ENCODE measurements around the gene CACHD1. TPM values are rescaled to one million over a fixed set of nuclear protein-coding genes. Genes with fewer than 3 reads are reported as not detected.

The CACHD1 gene
- total and polyA plus RNA-seq, 8 donors, result 2.9 to 7.1 (median 5.2) TPM

DNA sequence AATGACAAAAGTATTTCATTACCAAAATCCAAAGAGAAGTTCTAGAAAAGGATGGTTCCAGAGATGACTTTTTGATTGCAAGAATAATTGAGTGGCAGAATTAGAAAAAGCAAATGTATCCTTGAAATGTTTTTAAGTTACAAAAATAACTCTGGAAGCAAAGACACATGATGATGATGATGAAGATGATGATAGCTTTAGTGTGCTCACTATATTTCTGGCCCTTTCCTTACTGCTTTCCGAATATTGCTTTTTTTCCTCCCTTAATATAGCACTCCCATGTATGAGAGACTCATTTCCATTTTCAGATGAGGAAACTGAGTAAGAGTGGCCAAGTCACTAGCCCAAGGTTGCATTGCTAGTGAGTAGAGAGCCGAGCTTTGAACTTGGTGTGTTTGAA lies 54.7 kb downstream of the CACHD1 start:
- no peak for TF ChIP-seq CTCF (IDR thresholded peaks at IDR 0.05)
- 81 to 83% methylated on average over 2 of the region's 2 CpGs for WGBS, 2 donors
- no peak overlapping the region for H3K4me3 ChIP-seq
- H3K36me3 ChIP-seq, result no peaks in the 10 kb centered on the region
- peaks cover 5 to 6% (median 6%) of the 10 kb centered on the region in 3 donors for H3K4me1 ChIP-seq
- H3K9me3 ChIP-seq, result no peaks in the 10 kb centered on the region
- FAIRE-seq (no peak), DNase-seq (no peak), ATAC-seq (no peak)
- intact Hi-C loops (cut with DNase I), result loop anchor here in 1 of 3 donors (10.0 kb wide), 1 partner anchor 50 kb away; the partner anchor contains the start of gene CACHD1
- H3K27ac ChIP-seq, result no peak overlapping the region
- no peaks in the 10 kb centered on the region for H3K27me3 ChIP-seq

DNA sequence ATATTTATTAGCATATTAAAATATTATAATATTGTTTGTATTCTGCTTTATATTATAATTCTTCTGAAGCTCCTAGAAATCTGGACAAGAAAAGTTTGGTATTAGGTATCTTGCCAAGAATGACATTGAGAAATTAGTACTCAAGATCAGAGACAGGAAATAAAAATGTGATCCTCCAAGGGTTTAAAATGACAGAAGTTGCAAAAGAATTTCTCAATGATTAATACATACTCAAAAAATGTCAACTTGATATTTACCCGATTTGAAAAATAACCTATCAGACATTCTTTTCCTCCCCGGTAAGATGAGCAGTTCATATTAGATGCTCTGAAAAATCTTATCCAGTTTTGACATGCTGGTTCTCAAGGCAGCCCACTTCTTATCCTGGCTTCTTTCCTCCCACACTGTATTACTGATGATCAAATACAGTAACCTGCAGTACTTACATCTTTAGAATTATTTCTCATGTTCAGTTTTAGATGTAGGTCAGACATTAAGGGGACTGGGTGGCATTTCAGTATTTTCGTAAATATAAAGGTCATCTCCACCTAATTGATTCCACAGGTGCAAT lies 55.3 kb downstream of the CACHD1 start:
- no peaks in the 10 kb centered on the region for H3K9me3 ChIP-seq
- 69 to 75% methylated on average over 3 of the region's 3 CpGs for WGBS, 2 donors
- no peak for FAIRE-seq

GRCh38 chr1:64526312-64526711 lies 56.4 kb downstream of the CACHD1 start:
- 74 to 76% methylated on average over 3 of the region's 3 CpGs for WGBS, 2 donors
- no peak overlapping the region for H3K4me3 ChIP-seq
- H3K27me3 ChIP-seq, result no peaks in the 10 kb centered on the region
- FAIRE-seq (no peak), DNase-seq (no peak), ATAC-seq (no peak)
- no peaks in the 10 kb centered on the region for H3K9me3 ChIP-seq
- TF ChIP-seq CTCF (IDR thresholded peaks at IDR 0.05), result no peak
- intact Hi-C loops (cut with DNase I), result loop anchor here in 1 of 3 donors (10.0 kb wide), 1 partner anchor 52 kb away; the partner anchor contains the start of gene CACHD1
- no peaks in the 10 kb centered on the region for H3K4me1 ChIP-seq
- H3K36me3 ChIP-seq, result no peaks in the 10 kb centered on the region
- no peak overlapping the region for H3K27ac ChIP-seq

More for the DNA sequence above, 55.3 kb downstream of the CACHD1 start:
- no peak for TF ChIP-seq CTCF (IDR thresholded peaks at IDR 0.05)
- H3K36me3 ChIP-seq, result no peaks in the 10 kb centered on the region
- intact Hi-C loops (cut with DNase I), result loop anchor here in 1 of 3 donors (10.0 kb wide), 1 partner anchor 50 kb away; the partner anchor contains the start of gene CACHD1
- ATAC-seq, result no peak
- no peaks in the 10 kb centered on the region for H3K27me3 ChIP-seq
- no peak overlapping the region for H3K27ac ChIP-seq
- peaks cover 0 to under 1% (median 0%) of the 10 kb centered on the region in 3 donors for H3K4me1 ChIP-seq
- no peak for DNase-seq
- H3K4me3 ChIP-seq, result no peak overlapping the region

DNA sequence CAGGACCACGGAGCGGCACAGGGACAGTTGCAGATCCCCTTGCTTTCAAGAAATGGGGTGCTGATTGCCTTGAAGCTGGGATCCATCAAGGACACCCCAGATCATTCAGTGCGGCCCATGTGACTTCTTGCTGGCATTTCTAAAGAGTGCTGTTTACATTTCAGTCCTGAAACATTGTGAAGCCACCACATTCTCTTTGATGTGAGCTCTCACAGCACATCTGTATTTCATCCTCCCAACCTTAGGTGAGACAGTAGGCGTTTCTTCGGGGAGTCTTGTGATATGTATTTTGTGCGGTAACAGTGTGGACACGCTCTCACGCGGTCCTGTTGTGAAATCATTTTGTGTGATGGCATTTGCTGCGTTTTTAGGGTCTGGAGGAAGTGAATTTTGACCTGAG lies 57.2 kb downstream of the CACHD1 start:
- intact Hi-C loops (cut with DNase I), result loop anchor here in 1 of 3 donors (10.0 kb wide), 1 partner anchor 52 kb away; the partner anchor contains the start of gene CACHD1
- no peak for FAIRE-seq
- H3K27ac ChIP-seq, result no peak overlapping the region

More for the DNA sequence above, 57.2 kb downstream of the CACHD1 start:
- TF ChIP-seq CTCF (IDR thresholded peaks at IDR 0.05), result no peak
- no peaks in the 10 kb centered on the region for H3K9me3 ChIP-seq
- WGBS, 2 donors, result 89 to 92% methylated on average over 10 of the region's 10 CpGs
- ATAC-seq (no peak), DNase-seq (no peak)
- no peaks in the 10 kb centered on the region for H3K4me1 ChIP-seq
- no peak overlapping the region for H3K4me3 ChIP-seq
- no peaks in the 10 kb centered on the region for H3K27me3 ChIP-seq
- H3K36me3 ChIP-seq, result no peaks in the 10 kb centered on the region
